HepG2 (cell line): ENCODE data around the gene WDCP. TPM values are rescaled to one million over a fixed set of nuclear protein-coding genes. Genes with fewer than 3 reads are reported as not detected.
"Not testable (repeated sequence)": the region's sequence is repeated elsewhere in the genome, so short reads cannot be mapped to it uniquely, and the experiment has no call there.

Experiments used
- ATAC-seq: fragments of 200-7000 bp; cut with Tn5 transposase; 3 replicates; pipeline ENCODE4 v1.9.1; 2020; ENCODE audit warnings: mild to moderate bottlenecking, moderate library complexity
- BruUV-seq: library from RNA; stranded (reverse); fragments of 400-500 nt; replicated peaks from 2 replicates; lab custom pipeline; 2021; lab: Mats Ljungman, UMichigan
- CTCF ChIA-PET: fragments of 300-600 bp; formaldehyde crosslinking; extraction: SDS; loops from one replicate; lab custom pipeline; 2021; ENCODE audit warnings: low total read pairs, inconsistent platforms, low intra/inter-chr PET ratio; lab: Yijun Ruan, JAX
- POLR2A ChIA-PET: fragments of 350-600 bp; sonication (Branson Sonifier 250); formaldehyde crosslinking; loops from one replicate; lab custom pipeline; 2020; ENCODE audit warnings: antibody characterized with exemption, inconsistent platforms; lab: Yijun Ruan, JAX
- DNase-seq: peaks from one replicate; pipeline ENCODE4 v3.0.0-alpha.2; 2015; ENCODE audit warnings: low spot score
- FAIRE-seq: peaks from 3 replicates; lab custom pipeline; 2011; peaks lifted over from hg19 to GRCh38; lab: Jason Lieb, UNC
- H2AFZ ChIP-seq: one replicate; pipeline ENCODE4 v1.6.1; 2011; ENCODE audit warnings: low read length, inconsistent platforms
- H3K27ac ChIP-seq: fragments of 300-600 bp; 3 replicates; pipeline ENCODE4 v1.8.0; 2011; ENCODE audit warnings: mixed run types, mild to moderate bottlenecking, mixed read lengths, low read length, inconsistent platforms; ENCODE audit not compliant: insufficient read depth; ENCODE audit errors: extremely low read length
- H3K27me3 ChIP-seq, 2 experiments: fragments of 200-600 bp in 1 of 2; 2 replicates in 1 of 2; 3 replicates in 1 of 2; pipeline versions ENCODE4 v1.6.0 to v1.8.0; 2011; ENCODE audit warnings: low read length in 2 of 2, mild to moderate bottlenecking in 2 of 2, moderate library complexity in 2 of 2, inconsistent platforms in 1 of 2; ENCODE audit not compliant: insufficient read depth in 2 of 2, control insufficient read depth in 1 of 2
- H3K36me3 ChIP-seq, 2 experiments: fragments of 200-600 bp in 1 of 2; replicated peaks in 1 of 2; 2 replicates in 1 of 2; 3 replicates in 1 of 2; pipeline versions ENCODE4 v1.5.1 to v1.8.0; 2011; ENCODE audit warnings: low read length in 2 of 2, inconsistent platforms in 1 of 2; ENCODE audit not compliant: insufficient read depth in 2 of 2, control insufficient read depth in 1 of 2
- H3K4me1 ChIP-seq: 2 replicates; pipeline ENCODE4 v1.5.1; 2012; ENCODE audit warnings: low read length, inconsistent platforms; ENCODE audit not compliant: insufficient read depth
- H3K4me2 ChIP-seq: 2 replicates; pipeline ENCODE4 v1.6.0; 2011; ENCODE audit warnings: low read depth, low read length, inconsistent platforms
- H3K4me3 ChIP-seq, 3 experiments: fragments of 200-600 bp in 1 of 3; sonication (generic), shearing (Covaris generic) in 1 of 3; replicated peaks in 1 of 3; 2 replicates each; pipeline ENCODE4 v1.5.1; 2011 to 2016; ENCODE audit warnings: low read length in 3 of 3, inconsistent platforms in 2 of 3, low read depth in 2 of 3, mild to moderate bottlenecking in 2 of 3, control low read depth in 1 of 3, mixed read lengths in 1 of 3; ENCODE audit not compliant: insufficient read depth in 1 of 3
- H3K79me2 ChIP-seq: one replicate; pipeline ENCODE4 v1.6.1; 2011; ENCODE audit warnings: low read length, inconsistent platforms; ENCODE audit not compliant: insufficient read depth
- H3K9ac ChIP-seq: 2 replicates; pipeline ENCODE4 v1.6.0; 2011; ENCODE audit warnings: mild to moderate bottlenecking, low read depth, low read length, inconsistent platforms; ENCODE audit not compliant: insufficient read depth
- H3K9me3 ChIP-seq: 2 replicates; pipeline ENCODE4 v1.5.1; 2012; ENCODE audit warnings: mild to moderate bottlenecking, low read length
- H4K20me1 ChIP-seq: 2 replicates; pipeline ENCODE4 v1.6.0; 2011; ENCODE audit warnings: inconsistent platforms, mild to moderate bottlenecking, low read length, moderate library complexity; ENCODE audit not compliant: insufficient read depth
- ADNP ChIP-seq: sonication (generic); formaldehyde crosslinking; IDR thresholded peaks from 2 replicates; pipeline ENCODE4 v1.4.0; 2020; ENCODE audit warnings: missing genetic modification reagents
- CREB1 ChIP-seq, 2 experiments: fragments of 450-650 bp in 1 of 2; IDR thresholded peaks; 2 replicates each; pipeline ENCODE4 v1.6.1; 2016 to 2017; ENCODE audit warnings: control low read depth in 1 of 2, mild to moderate bottlenecking in 1 of 2, missing compliant biosample characterization in 1 of 2, missing genetic modification characterization in 1 of 2
- JARID2 ChIP-seq: sonication (generic); formaldehyde crosslinking; IDR thresholded peaks from 2 replicates; pipeline ENCODE4 v1.8.1; 2023; ENCODE audit warnings: missing genetic modification reagents, inconsistent platforms; ENCODE audit not compliant: insufficient replicate concordance
- NCOR1 ChIP-seq: fragments of 200-600 bp; sonication (generic); IDR thresholded peaks from 2 replicates; pipeline ENCODE4 v1.7.0; 2017; ENCODE audit warnings: antibody characterized with exemption, low read length, borderline replicate concordance
- TFDP1 ChIP-seq: IDR thresholded peaks from 2 replicates; pipeline ENCODE4 v1.6.1; 2016; ENCODE audit warnings: missing compliant biosample characterization, missing genetic modification reagents, borderline replicate concordance
- ZNF12 ChIP-seq: sonication (generic); formaldehyde crosslinking; IDR thresholded peaks from 2 replicates; pipeline ENCODE4 v1.5.0; 2020; ENCODE audit warnings: missing genetic modification reagents
- ZNF121 ChIP-seq: sonication (generic); formaldehyde crosslinking; IDR thresholded peaks from 2 replicates; pipeline ENCODE4 v1.5.0; 2020; ENCODE audit warnings: mild to moderate bottlenecking, missing genetic modification reagents
- ZNF253 ChIP-seq: sonication (generic); formaldehyde crosslinking; IDR thresholded peaks from 2 replicates; pipeline ENCODE4 v1.8.0; 2022; ENCODE audit warnings: mild to moderate bottlenecking, missing genetic modification reagents, borderline replicate concordance
- ZNF460 ChIP-seq: sonication (generic); formaldehyde crosslinking; IDR thresholded peaks from 2 replicates; pipeline ENCODE4 v1.5.1; 2020; ENCODE audit warnings: missing genetic modification reagents, mild to moderate bottlenecking, borderline replicate concordance
- ZNF580 ChIP-seq: IDR thresholded peaks from 2 replicates; pipeline ENCODE4 v1.6.1; 2016; ENCODE audit warnings: low read depth, borderline replicate concordance
- WGBS: methylation state at CpG from one replicate; pipeline ENCODE4 v1.1.6; 2017; ENCODE audit warnings: low lambda C conversion rate; 5-methylcytosine and 5-hydroxymethylcytosine counted together
- in situ Hi-C: cut with HindIII; loops from 2 replicates; pipeline ENCODE4 v1.10.0; 2017; ENCODE audit warnings: low pct_unique_long_range_greater_than_20kb; ENCODE audit not compliant: extremely low pct_ligation_motif_present
- intact Hi-C: fragments of 100-400 bp; cut with micrococcal nuclease; formaldehyde crosslinking; loops from one replicate; pipeline ENCODE4 v1.10.0; 2022; ENCODE audit not compliant: unreplicated experiment
- polyA plus RNA-seq, 8 experiments: library from polyadenylated mRNA; depleted of rRNA in 3 of 8; stranded (reverse) in 7 of 8; unstranded in 1 of 8; fragments of >200 nt; fragmentation: Illumina TruSeq in 4 of 8; extraction: Trizol in 4 of 8; gene quantifications; 2 replicates each; pipeline versions ENCODE4 v1.2.1 to v1.2.3, GENCODE V29; 2011 to 2016; ENCODE audit warnings: low read depth in 4 of 8, missing spikeins in 1 of 8, mixed read lengths in 1 of 8; ENCODE audit not compliant: insufficient read depth in 1 of 8
- total RNA-seq, 5 experiments: library from RNA; depleted of rRNA; stranded (reverse); fragments of >200 nt; fragmentation: Illumina TruSeq; extraction: Trizol; gene quantifications; 2 replicates each; pipeline ENCODE4 v1.2.3, GENCODE V29; 2016; ENCODE audit warnings: low read depth in 1 of 5

Gene WDCP
- total and polyA plus RNA-seq, 2 of the 13 experiments (the other 11 are each of a cell fraction or from before 2014, with no cell fraction given): 17.4 to 22.6 TPM

GRCh38 chr2:24043133-24043532 is 4.1 kb downstream of the WDCP start:
- not testable (repeated sequence) for H3K4me2 ChIP-seq, H4K20me1 ChIP-seq, H3K9ac ChIP-seq, H2AFZ ChIP-seq
- peak; percentile 63 for TF ChIP-seq ZNF121
- TF ChIP-seq, all 625 proteins: peak for 1; not testable (repeated sequence) for 624
- intact Hi-C loops, H3K27me3 ChIP-seq, H3K27ac ChIP-seq, DNase-seq, POLR2A ChIA-PET, in situ Hi-C loops, FAIRE-seq, CTCF ChIA-PET, H3K4me3 ChIP-seq, H3K9me3 ChIP-seq, BruUV-seq, ATAC-seq: not testable (repeated sequence)
- WGBS: 96% methylated on average over 6 of the region's 6 CpGs
- H3K79me2 ChIP-seq: peaks cover 32% of the 10 kb centered on the region
- peaks cover 6 to 12% of the 10 kb centered on the region in 2 experiments for H3K36me3 ChIP-seq
- peaks cover 29% of the 10 kb centered on the region for H3K4me1 ChIP-seq

- 95% methylated on average over 4 of the region's 4 CpGs for WGBS
- intact Hi-C loops (no loop called here), in situ Hi-C loops (no loop called here)
- BruUV-seq: no TSS peak
- Histone ChIP-seq H3K4me2 (no peak overlapping the region), H3K79me2 (peaks cover 20% of the 10 kb centered on the region), H3K27me3 (no peaks in the 10 kb centered on the region), H3K9ac (no peak overlapping the region), H3K9me3 (no peaks in the 10 kb centered on the region), H2AFZ (no peak overlapping the region), H3K4me3 (no peak overlapping the region), H4K20me1 (no peaks in the 10 kb centered on the region), H3K36me3 (peaks cover 13 to 33% of the 10 kb centered on the region in 2 experiments), H3K4me1 (peaks cover 15% of the 10 kb centered on the region), H3K27ac (no peak overlapping the region)
- ChIA-PET POLR2A (no interaction called here), CTCF (no interaction called here)
- DNase-seq: no peak
- no peak for ATAC-seq
- FAIRE-seq: no peak
- TF ChIP-seq ZNF580 (CRISPR knock-in tag): no peak
- TF ChIP-seq TFDP1 (CRISPR knock-in tag): no peak
- TF ChIP-seq ZNF460 (CRISPR knock-in tag): no peak
- no peak for TF ChIP-seq JARID2
- no peak for TF ChIP-seq ZNF253
- TF ChIP-seq ZNF12: no peak
- no peak for TF ChIP-seq NCOR1
- no peak for TF ChIP-seq ADNP (CRISPR knock-in tag)
- no peak for TF ChIP-seq CREB1 (IDR thresholded peaks at IDR 0.05)
- no peak for TF ChIP-seq CREB1 (CRISPR knock-in tag; IDR thresholded peaks at IDR 0.05)
Observed at GRCh38 chr2:24040511-24040910, 6.7 kb downstream of the WDCP start.
